Measurements from ENCODE around the gene EPB41L3.

- no peak for TF ChIP-seq POLR2AphosphoS5 (IDR thresholded peaks at IDR 0.05; ENCODE audit: low read depth, low read length)
- TF ChIP-seq REST (IDR thresholded peaks at IDR 0.05; ENCODE audit: insufficient read depth in 1 of 2, low read depth in 2 of 2, low read length in 2 of 2), result no peak
- no peak for TF ChIP-seq TAF1 (IDR thresholded peaks at IDR 0.05; ENCODE audit: borderline replicate concordance, insufficient read depth, low read length)
Measured at GRCh38 chr18:5369513-5369912, 174.3 kb downstream of the EPB41L3 start.

Measured in PFSK-1 (cell line).